K562 (cell line): ENCODE results near the gene GOLGA5. TPM values are rescaled to one million over a fixed set of nuclear protein-coding genes. Genes with fewer than 3 reads are reported as not detected.
A peak's percentile ranks its signal among the peaks of the same experiment; 100 is the strongest.

Experiments
- ADNP ChIP-seq: fragments of 200-800 bp; sonication (Bioruptor generic); IDR thresholded peaks from 2 replicates; pipeline ENCODE4 v1.6.1; 2016; ENCODE audit warnings: missing genetic modification characterization, missing compliant biosample characterization
- ARID1B ChIP-seq: fragments of 450-650 bp; IDR thresholded peaks from 2 replicates; pipeline ENCODE4 v1.6.1; 2016; ENCODE audit warnings: antibody characterized with exemption, mild to moderate bottlenecking, inconsistent platforms
- ARID4B ChIP-seq: sonication (generic); formaldehyde crosslinking; IDR thresholded peaks from 2 replicates; pipeline ENCODE4 v1.8.0; 2022; ENCODE audit warnings: mild to moderate bottlenecking, missing genetic modification reagents
- DPF2 ChIP-seq: fragments of 450-650 bp; IDR thresholded peaks from 2 replicates; pipeline ENCODE4 v1.6.1; 2016
- E2F1 ChIP-seq: sonication (generic); formaldehyde crosslinking; IDR thresholded peaks from 2 replicates; pipeline ENCODE4 v1.8.1; 2023; ENCODE audit warnings: mild to moderate bottlenecking, missing genetic modification reagents, moderate library complexity
- FOXA1 ChIP-seq: fragments of 450-650 bp; IDR thresholded peaks from 2 replicates; pipeline ENCODE4 v1.6.1; 2016; ENCODE audit warnings: mild to moderate bottlenecking, borderline replicate concordance
- GATAD2A ChIP-seq: fragments of 450-650 bp; IDR thresholded peaks from 2 replicates; pipeline ENCODE4 v1.6.1; 2017
- HNRNPK ChIP-seq: fragments of 200-400 bp; formaldehyde crosslinking; IDR thresholded peaks from one replicate; pipeline ENCODE4 v1.6.1; 2018; ENCODE audit warnings: mild to moderate bottlenecking, low read depth, low read length; ENCODE audit not compliant: poor library complexity, severe bottlenecking
- ILF3 ChIP-seq: fragments of 450-650 bp; IDR thresholded peaks from 2 replicates; pipeline ENCODE4 v1.6.1; 2018; ENCODE audit warnings: antibody characterized with exemption, mild to moderate bottlenecking, moderate library complexity, borderline replicate concordance
- JUN ChIP-seq, 2 experiments: sonication (generic) in 1 of 2; formaldehyde crosslinking in 1 of 2; IDR thresholded peaks; 2 replicates each; pipeline versions ENCODE4 v1.6.1 to v1.8.0; 2012 to 2022; ENCODE audit warnings: borderline replicate concordance in 2 of 2, mild to moderate bottlenecking in 2 of 2, improper control_type of control experiment in 1 of 2, low read depth in 1 of 2, low read length in 1 of 2, missing genetic modification reagents in 1 of 2
- LCOR ChIP-seq: sonication (generic); formaldehyde crosslinking; IDR thresholded peaks from 2 replicates; pipeline ENCODE4 v1.8.0; 2022; ENCODE audit warnings: mild to moderate bottlenecking, missing genetic modification reagents
- NKRF ChIP-seq: fragments of 450-650 bp; IDR thresholded peaks from 2 replicates; pipeline ENCODE4 v1.6.1; 2016; ENCODE audit warnings: borderline replicate concordance
- PHF21A ChIP-seq: fragments of 450-650 bp; IDR thresholded peaks from 2 replicates; pipeline ENCODE4 v1.6.1; 2017; ENCODE audit warnings: low read depth, borderline replicate concordance
- SFPQ ChIP-seq: fragments of 200-400 bp; formaldehyde crosslinking; IDR thresholded peaks from 2 replicates; pipeline ENCODE4 v1.6.1; 2017; ENCODE audit warnings: mild to moderate bottlenecking, low read depth, low read length, moderate library complexity
- SREBF1 ChIP-seq: fragments of 150-350 bp; IDR thresholded peaks from 2 replicates; pipeline ENCODE4 v1.6.1; 2014; ENCODE audit warnings: antibody characterized with exemption, low read depth, low read length, borderline replicate concordance
- XRCC5 ChIP-seq: fragments of 200-400 bp; formaldehyde crosslinking; IDR thresholded peaks from 2 replicates; pipeline ENCODE4 v1.6.1; 2017; ENCODE audit warnings: low read depth, mild to moderate bottlenecking, low read length
- ZC3H8 ChIP-seq: fragments of 450-650 bp; IDR thresholded peaks from 2 replicates; pipeline ENCODE4 v1.6.1; 2017
- polyA plus RNA-seq, 8 experiments: library from polyadenylated mRNA; depleted of rRNA in 4 of 8; stranded (reverse) in 5 of 8; unstranded in 3 of 8; fragments of >200 nt; fragmentation: Nextera tagmentation in 2 of 8; fragmentation: Illumina TruSeq in 1 of 8; extraction: Ambion mirVana in 2 of 8; extraction: Trizol in 1 of 8; gene quantifications; 2 replicates each; pipeline versions ENCODE4 v1.2.1 to v1.2.3, GENCODE V29; 2011 to 2014; ENCODE audit warnings: inconsistent platforms in 1 of 8, missing spikeins in 1 of 8
- total RNA-seq, 7 experiments: library from RNA; depleted of rRNA in 6 of 7; stranded (reverse); fragments of >200 nt in 6 of 7; fragmentation: Illumina TruSeq in 2 of 7; extraction: Trizol in 2 of 7; gene quantifications; 2 replicates each; pipeline versions ENCODE4 v1.2.1 to v1.2.3, GENCODE V29; 2011 to 2021; ENCODE audit warnings: low replicate concordance in 1 of 7

GOLGA5 gene
- total and polyA plus RNA-seq, 9 of the 15 experiments (the other 6 are each of a cell fraction or from before 2014, with no cell fraction given), result 5.7 to 19.6 (median 12.7) TPM

GRCh38 chr14:92846162-92846897 lies 52.2 kb downstream of the GOLGA5 start (continued):
- TF ChIP-seq ARID4B (CRISPR knock-in tag), result no peak
- no peak for TF ChIP-seq NKRF
- peak; percentile 77 for TF ChIP-seq ARID1B
- no peak for TF ChIP-seq XRCC5
- TF ChIP-seq JUN (IDR thresholded peaks at IDR 0.05; ENCODE audit: borderline replicate concordance, low read depth, low read length), result peak; percentile 35; the same call in 1 of the 2 replicates
- no peak for TF ChIP-seq JUN (CRISPR knock-in tag; IDR thresholded peaks at IDR 0.05; ENCODE audit: borderline replicate concordance)
- no peak for TF ChIP-seq HNRNPK
- 0 out of 2 replicates have a peak, but pooled peaks have one; percentile 25 for TF ChIP-seq PHF21A
- no peak for TF ChIP-seq SREBF1
- no peak for TF ChIP-seq SFPQ
- no peak for TF ChIP-seq GATAD2A
- no peak; the same call in 1 of the 2 replicates for TF ChIP-seq DPF2
- TF ChIP-seq E2F1, result no peak
- no peak for TF ChIP-seq ILF3
- no peak for TF ChIP-seq ZC3H8
- no peak for TF ChIP-seq LCOR
- no peak for TF ChIP-seq ADNP (tag)
- TF ChIP-seq FOXA1, result no peak
